ENCODE data around the gene ZNF19. TPM values are rescaled to one million over a fixed set of nuclear protein-coding genes. Genes with fewer than 3 reads are reported as not detected.

Gene ZNF19
- total RNA-seq (1 to 10 TPM; 3.1 TPM), polyA plus RNA-seq (1.5 TPM)

- no peak for DNase-seq
- H3K36me3 Mint-ChIP-seq, result no peaks in the 10 kb centered on the region
- Histone ChIP-seq H3K4me1 (ENCODE audit: insufficient read depth, low read length) (peaks cover 6% of the 10 kb centered on the region), H3K27me3 (ENCODE audit: insufficient read depth, low read length, poor library complexity, severe bottlenecking) (no peaks in the 10 kb centered on the region), H3K36me3 (ENCODE audit: insufficient read depth, low read length) (no peaks in the 10 kb centered on the region), H3K9me3 (ENCODE audit: low read length) (no peaks in the 10 kb centered on the region), H3K27ac (ENCODE audit: low read depth, low read length) (no peak within 1 kb of the TSS), H3K4me3 (ENCODE audit: low read length) (no peak within 1 kb of the TSS)
- ChIA-PET POLR2A (no interaction called here), CTCF (no interaction called here)
- H3K27me3 Mint-ChIP-seq, result peaks cover 5 to 6% of the 10 kb centered on the region in 2 donors
- H3K4me3 Mint-ChIP-seq, result no peak within 1 kb of the TSS
- H3K4me1 Mint-ChIP-seq, result peaks cover 6 to 7% (median 7%) of the 10 kb centered on the region in 3 donors
- no peaks in the 10 kb centered on the region for H3K9me3 Mint-ChIP-seq
- H3K27ac Mint-ChIP-seq, result peak within 1 kb of the TSS in 1 of 8 donors; percentile 30
Measured at GRCh38 chr16:71489122-71489521, at the start of gene ZNF19. Gene ZNF19 (minus strand): TSS chr16:71489324. CDS start chr16:71482114, 7,210 bp downstream.

- no peak overlapping the region for H3K27ac ChIP-seq (ENCODE audit: low read depth, low read length)
- H3K36me3 Mint-ChIP-seq, result no peaks in the 10 kb centered on the region
- H3K4me3 Mint-ChIP-seq, result no peak overlapping the region
- H3K4me1 Mint-ChIP-seq, result peaks cover 0 to 3% (median 3%) of the 10 kb centered on the region in 3 donors
- no peak overlapping the region for H3K4me3 ChIP-seq (ENCODE audit: low read length)
- no peaks in the 10 kb centered on the region for H3K4me1 ChIP-seq (ENCODE audit: insufficient read depth, low read length)
- DNase-seq, result peak in 1 of 5 donors; percentile 10
- H3K9me3 ChIP-seq (ENCODE audit: low read length), result no peaks in the 10 kb centered on the region
- H3K9me3 Mint-ChIP-seq, result no peaks in the 10 kb centered on the region
- no peak overlapping the region for H3K27ac Mint-ChIP-seq
- CTCF ChIA-PET, result interaction anchor here (1.4 to 1.8 kb wide), 2 partner anchors 38 to 73 kb away, joined by 3 to 10 read pairs; no protein-coding TSS in a partner anchor
- POLR2A ChIA-PET, result no interaction called here
- H3K27me3 Mint-ChIP-seq, result peaks cover 7 to 10% of the 10 kb centered on the region in 2 donors
- no peaks in the 10 kb centered on the region for H3K27me3 ChIP-seq (ENCODE audit: insufficient read depth, low read length, poor library complexity, severe bottlenecking)
- no peaks in the 10 kb centered on the region for H3K36me3 ChIP-seq (ENCODE audit: insufficient read depth, low read length)
Measured at GRCh38 chr16:71537643-71538042, 48.5 kb upstream of the ZNF19 start.

GRCh38 chr16:71536752-71537499, 47.8 kb upstream of the ZNF19 start:
- Histone ChIP-seq H3K4me3 (ENCODE audit: low read length) (no peak overlapping the region), H3K27me3 (ENCODE audit: insufficient read depth, low read length, poor library complexity, severe bottlenecking) (no peaks in the 10 kb centered on the region), H3K27ac (ENCODE audit: low read depth, low read length) (no peak overlapping the region), H3K9me3 (ENCODE audit: low read length) (no peaks in the 10 kb centered on the region), H3K4me1 (ENCODE audit: insufficient read depth, low read length) (no peaks in the 10 kb centered on the region), H3K36me3 (ENCODE audit: insufficient read depth, low read length) (no peaks in the 10 kb centered on the region)
- CTCF ChIA-PET, result no interaction called here
- Mint-ChIP-seq H3K36me3 (no peaks in the 10 kb centered on the region), H3K4me1 (no peaks in the 10 kb centered on the region), H3K27me3 (peaks cover 6 to 8% of the 10 kb centered on the region in 2 donors), H3K27ac (peak overlapping the region in 2 of 8 donors; percentile 47 to 67), H3K4me3 (no peak overlapping the region), H3K9me3 (no peaks in the 10 kb centered on the region)
- POLR2A ChIA-PET, result no interaction called here
- no peak for DNase-seq

- DNase-seq, result no peak
- Histone ChIP-seq H3K27me3 (ENCODE audit: insufficient read depth, low read length, poor library complexity, severe bottlenecking) (no peaks in the 10 kb centered on the region), H3K4me1 (ENCODE audit: insufficient read depth, low read length) (no peaks in the 10 kb centered on the region), H3K36me3 (ENCODE audit: insufficient read depth, low read length) (no peaks in the 10 kb centered on the region), H3K27ac (ENCODE audit: low read depth, low read length) (no peak overlapping the region), H3K9me3 (ENCODE audit: low read length) (no peaks in the 10 kb centered on the region), H3K4me3 (ENCODE audit: low read length) (no peak overlapping the region)
- H3K9me3 Mint-ChIP-seq, result peaks cover 0 to 2% (median 0%) of the 10 kb centered on the region in 5 donors
- no peaks in the 10 kb centered on the region for H3K4me1 Mint-ChIP-seq
- ChIA-PET CTCF (interaction anchor here (1.3 kb wide), 1 partner anchor 120 kb away, joined by 3 read pairs; no protein-coding TSS in a partner anchor), POLR2A (no interaction called here)
- H3K4me3 Mint-ChIP-seq, result no peak overlapping the region
- no peaks in the 10 kb centered on the region for H3K36me3 Mint-ChIP-seq
- H3K27me3 Mint-ChIP-seq, result peaks cover 19 to 27% of the 10 kb centered on the region in 2 donors
- H3K27ac Mint-ChIP-seq, result no peak overlapping the region
Measured at GRCh38 chr16:71532366-71532765, 43.2 kb upstream of the ZNF19 start.

- no peaks in the 10 kb centered on the region for H3K4me1 Mint-ChIP-seq
- Histone ChIP-seq H3K27me3 (ENCODE audit: insufficient read depth, low read length, poor library complexity, severe bottlenecking) (no peaks in the 10 kb centered on the region), H3K36me3 (ENCODE audit: insufficient read depth, low read length) (no peaks in the 10 kb centered on the region), H3K4me3 (ENCODE audit: low read length) (no peak overlapping the region), H3K9me3 (ENCODE audit: low read length) (no peaks in the 10 kb centered on the region), H3K27ac (ENCODE audit: low read depth, low read length) (no peak overlapping the region), H3K4me1 (ENCODE audit: insufficient read depth, low read length) (no peaks in the 10 kb centered on the region)
- no peak overlapping the region for H3K27ac Mint-ChIP-seq
- H3K4me3 Mint-ChIP-seq, result no peak overlapping the region
- no peak for DNase-seq
- ChIA-PET CTCF (no interaction called here), POLR2A (no interaction called here)
- no peaks in the 10 kb centered on the region for H3K36me3 Mint-ChIP-seq
- H3K9me3 Mint-ChIP-seq, result peaks cover 0 to 2% (median 0%) of the 10 kb centered on the region in 5 donors
- H3K27me3 Mint-ChIP-seq, result peaks cover 26 to 41% of the 10 kb centered on the region in 2 donors
Measured at GRCh38 chr16:71528863-71529262, 39.7 kb upstream of the ZNF19 start.

GRCh38 chr16:71528257-71528656, 39.1 kb upstream of the ZNF19 start:
- no peaks in the 10 kb centered on the region for H3K4me1 Mint-ChIP-seq
- Histone ChIP-seq H3K27me3 (ENCODE audit: insufficient read depth, low read length, poor library complexity, severe bottlenecking) (no peaks in the 10 kb centered on the region), H3K4me1 (ENCODE audit: insufficient read depth, low read length) (no peaks in the 10 kb centered on the region), H3K9me3 (ENCODE audit: low read length) (no peaks in the 10 kb centered on the region), H3K36me3 (ENCODE audit: insufficient read depth, low read length) (no peaks in the 10 kb centered on the region), H3K27ac (ENCODE audit: low read depth, low read length) (no peak overlapping the region), H3K4me3 (ENCODE audit: low read length) (no peak overlapping the region)
- CTCF ChIA-PET, result no interaction called here
- H3K27me3 Mint-ChIP-seq, result peaks cover 26 to 41% of the 10 kb centered on the region in 2 donors
- DNase-seq, result no peak
- POLR2A ChIA-PET, result no interaction called here
- no peak overlapping the region for H3K4me3 Mint-ChIP-seq
- peaks cover 0 to 2% (median 0%) of the 10 kb centered on the region in 5 donors for H3K9me3 Mint-ChIP-seq
- no peaks in the 10 kb centered on the region for H3K36me3 Mint-ChIP-seq
- H3K27ac Mint-ChIP-seq, result no peak overlapping the region

GRCh38 chr16:71526111-71526631, 37.0 kb upstream of the ZNF19 start, which contains the start of gene CHST4:
Gene CHST4 (plus strand): TSS chr16:71526426. CDS start chr16:71536678, 10,252 bp downstream.
- Histone ChIP-seq H3K36me3 (ENCODE audit: insufficient read depth, low read length) (no peaks in the 10 kb centered on the region), H3K27me3 (ENCODE audit: insufficient read depth, low read length, poor library complexity, severe bottlenecking) (no peaks in the 10 kb centered on the region), H3K4me1 (ENCODE audit: insufficient read depth, low read length) (no peaks in the 10 kb centered on the region), H3K27ac (ENCODE audit: low read depth, low read length) (no peak within 1 kb of the TSS), H3K4me3 (ENCODE audit: low read length) (no peak within 1 kb of the TSS), H3K9me3 (ENCODE audit: low read length) (no peaks in the 10 kb centered on the region)
- no peaks in the 10 kb centered on the region for H3K36me3 Mint-ChIP-seq
- H3K27me3 Mint-ChIP-seq, result peaks cover 26 to 37% of the 10 kb centered on the region in 2 donors
- peak within 1 kb of the TSS in 3 of 8 donors; percentile 12 to 71 (median 44) for H3K27ac Mint-ChIP-seq
- H3K9me3 Mint-ChIP-seq, result peaks cover 0 to 2% (median 0%) of the 10 kb centered on the region in 5 donors
- DNase-seq, result no peak
- ChIA-PET CTCF (interaction anchor here (1.2 kb wide), 1 partner anchor 85 kb away, joined by 4 read pairs; no protein-coding TSS in a partner anchor), POLR2A (no interaction called here)
- H3K4me3 Mint-ChIP-seq, result no peak within 1 kb of the TSS
- H3K4me1 Mint-ChIP-seq, result no peaks in the 10 kb centered on the region

All from CD8-positive, alpha-beta memory T cell (primary cell).